Measurements from ENCODE around the gene CCDC13.

GRCh38 chr3:42764561-42765295, 8.3 kb downstream of the CCDC13 start:
- TF ChIP-seq EZH2 (IDR thresholded peaks at IDR 0.05; ENCODE audit: borderline replicate concordance, low read depth, low read length, severe bottlenecking) (no peak), POLR2A (IDR thresholded peaks at IDR 0.05; ENCODE audit: low read depth, low read length) (no peak)
- TF ChIP-seq, protein P1, sequence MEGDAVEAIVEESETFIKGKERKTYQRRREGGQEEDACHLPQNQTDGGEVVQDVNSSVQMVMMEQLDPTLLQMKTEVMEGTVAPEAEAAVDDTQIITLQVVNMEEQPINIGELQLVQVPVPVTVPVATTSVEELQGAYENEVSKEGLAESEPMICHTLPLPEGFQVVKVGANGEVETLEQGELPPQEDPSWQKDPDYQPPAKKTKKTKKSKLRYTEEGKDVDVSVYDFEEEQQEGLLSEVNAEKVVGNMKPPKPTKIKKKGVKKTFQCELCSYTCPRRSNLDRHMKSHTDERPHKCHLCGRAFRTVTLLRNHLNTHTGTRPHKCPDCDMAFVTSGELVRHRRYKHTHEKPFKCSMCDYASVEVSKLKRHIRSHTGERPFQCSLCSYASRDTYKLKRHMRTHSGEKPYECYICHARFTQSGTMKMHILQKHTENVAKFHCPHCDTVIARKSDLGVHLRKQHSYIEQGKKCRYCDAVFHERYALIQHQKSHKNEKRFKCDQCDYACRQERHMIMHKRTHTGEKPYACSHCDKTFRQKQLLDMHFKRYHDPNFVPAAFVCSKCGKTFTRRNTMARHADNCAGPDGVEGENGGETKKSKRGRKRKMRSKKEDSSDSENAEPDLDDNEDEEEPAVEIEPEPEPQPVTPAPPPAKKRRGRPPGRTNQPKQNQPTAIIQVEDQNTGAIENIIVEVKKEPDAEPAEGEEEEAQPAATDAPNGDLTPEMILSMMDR (IDR thresholded peaks at IDR 0.05; ENCODE audit: extremely low read depth in 1 of 2, insufficient read depth in 1 of 2, low read depth in 1 of 2, low read length in 2 of 2) = no peak

Measured in endothelial cell of umbilical vein (primary cell).